ENCODE measurements around the gene CCDC102A. TPM values are rescaled to one million over a fixed set of nuclear protein-coding genes. Genes with fewer than 3 reads are reported as not detected.

The CCDC102A gene
- total and polyA plus RNA-seq, 8 donors, result 1.7 to 14.5 (median 4.1) TPM; not detected in 1

DNA sequence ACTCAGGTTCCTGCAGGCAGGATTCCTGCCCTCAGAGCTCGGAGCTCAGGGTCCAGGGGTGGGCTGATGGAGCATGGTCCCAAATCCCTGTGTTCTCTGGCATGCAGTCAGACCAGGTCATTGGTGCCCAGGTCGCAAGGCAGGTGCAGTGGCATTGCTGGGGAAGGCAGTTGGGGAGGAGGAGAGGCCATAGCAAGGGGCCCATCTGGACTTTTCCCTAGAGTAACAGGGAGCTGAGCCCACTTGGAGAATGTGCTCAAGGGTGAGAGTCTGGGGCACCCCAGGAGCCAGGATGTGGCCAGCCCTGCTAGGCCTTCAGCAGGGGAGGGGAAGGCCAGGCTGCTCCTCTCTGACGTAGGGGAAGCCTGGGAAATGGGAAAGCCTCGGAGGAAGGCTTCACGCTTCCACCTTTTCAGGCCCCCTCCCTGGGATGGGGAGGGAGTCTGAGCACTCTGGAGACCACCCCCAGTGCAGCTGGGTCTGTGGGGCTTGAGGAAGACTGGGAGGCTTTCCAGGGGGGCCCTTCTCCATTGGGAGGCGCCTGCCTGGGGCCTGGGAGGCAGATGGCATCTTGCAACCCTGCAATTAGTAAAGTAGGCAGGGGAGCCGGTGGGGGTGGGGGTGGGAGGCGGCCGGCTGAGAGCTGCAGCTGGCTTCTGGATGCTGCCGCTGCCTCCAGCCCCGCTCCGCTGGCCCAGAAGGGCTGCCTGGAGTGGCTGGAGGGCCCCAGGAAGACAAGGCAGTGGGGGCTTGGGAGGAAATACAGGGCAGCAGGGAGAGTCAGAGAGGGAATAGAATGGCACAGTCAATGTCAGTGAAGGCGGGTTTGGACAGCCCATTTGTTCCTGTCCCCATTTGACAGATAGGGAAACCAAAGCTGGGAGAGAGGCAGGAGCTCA is 29.0 kb downstream of the CCDC102A start:
- Histone ChIP-seq H3K36me3 (peaks cover 5 to 8% (median 7%) of the 10 kb centered on the region in 4 donors), H3K4me1 (peaks cover 0 to 7% (median 3%) of the 10 kb centered on the region in 4 donors), H3K27me3 (peaks cover 0 to 10% (median 0%) of the 10 kb centered on the region in 3 donors), H3K27ac (no peak overlapping the region), H3K4me3 (no peak overlapping the region), H3K9me3 (no peaks in the 10 kb centered on the region)
- DNase-seq, result peak in 1 of 2 donors; percentile 48
- 70 to 75% (median 74%) methylated on average over 12 to 13 of the region's 13 CpGs for WGBS, 5 donors
- TF ChIP-seq EP300 (IDR thresholded peaks at IDR 0.05), result no peak
- no peak for TF ChIP-seq POLR2A (IDR thresholded peaks at IDR 0.05)
- TF ChIP-seq POLR2AphosphoS5 (IDR thresholded peaks at IDR 0.05), result no peak
- TF ChIP-seq, protein P1, sequence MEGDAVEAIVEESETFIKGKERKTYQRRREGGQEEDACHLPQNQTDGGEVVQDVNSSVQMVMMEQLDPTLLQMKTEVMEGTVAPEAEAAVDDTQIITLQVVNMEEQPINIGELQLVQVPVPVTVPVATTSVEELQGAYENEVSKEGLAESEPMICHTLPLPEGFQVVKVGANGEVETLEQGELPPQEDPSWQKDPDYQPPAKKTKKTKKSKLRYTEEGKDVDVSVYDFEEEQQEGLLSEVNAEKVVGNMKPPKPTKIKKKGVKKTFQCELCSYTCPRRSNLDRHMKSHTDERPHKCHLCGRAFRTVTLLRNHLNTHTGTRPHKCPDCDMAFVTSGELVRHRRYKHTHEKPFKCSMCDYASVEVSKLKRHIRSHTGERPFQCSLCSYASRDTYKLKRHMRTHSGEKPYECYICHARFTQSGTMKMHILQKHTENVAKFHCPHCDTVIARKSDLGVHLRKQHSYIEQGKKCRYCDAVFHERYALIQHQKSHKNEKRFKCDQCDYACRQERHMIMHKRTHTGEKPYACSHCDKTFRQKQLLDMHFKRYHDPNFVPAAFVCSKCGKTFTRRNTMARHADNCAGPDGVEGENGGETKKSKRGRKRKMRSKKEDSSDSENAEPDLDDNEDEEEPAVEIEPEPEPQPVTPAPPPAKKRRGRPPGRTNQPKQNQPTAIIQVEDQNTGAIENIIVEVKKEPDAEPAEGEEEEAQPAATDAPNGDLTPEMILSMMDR (IDR thresholded peaks at IDR 0.05), result no peak
- intact Hi-C loops (cut with DNase I; ENCODE audit: low total_unique reads), result no loop called here

DNA sequence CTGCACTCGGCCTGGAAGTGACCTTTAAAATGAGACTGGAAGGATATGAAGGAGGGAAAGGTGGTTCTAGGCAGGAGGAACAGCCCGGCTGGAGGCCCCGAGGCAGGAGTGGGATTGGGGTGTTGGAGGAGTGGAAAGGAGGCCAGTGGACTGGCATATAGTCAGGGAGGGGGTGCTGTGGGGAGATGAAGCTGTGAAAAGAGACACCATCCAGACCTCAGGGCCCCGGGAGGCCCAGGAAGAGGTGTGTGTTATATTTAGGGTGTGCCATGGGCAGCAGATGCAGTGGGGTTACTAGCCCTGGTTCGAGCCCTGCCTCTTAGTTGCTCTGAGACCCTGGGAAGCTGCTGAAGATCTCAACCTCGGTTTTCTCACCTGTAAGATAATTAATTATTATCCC is 31.2 kb downstream of the CCDC102A start:
- no peak overlapping the region for H3K4me3 ChIP-seq
- intact Hi-C loops (cut with DNase I; ENCODE audit: low total_unique reads), result no loop called here
- peaks cover 0 to 10% (median 0%) of the 10 kb centered on the region in 3 donors for H3K27me3 ChIP-seq
- TF ChIP-seq, protein P1 (IDR thresholded peaks at IDR 0.05), result no peak
- TF ChIP-seq POLR2A (IDR thresholded peaks at IDR 0.05), result no peak
- TF ChIP-seq EP300 (IDR thresholded peaks at IDR 0.05), result no peak
- TF ChIP-seq POLR2AphosphoS5 (IDR thresholded peaks at IDR 0.05), result no peak
- no peak overlapping the region for H3K27ac ChIP-seq
- H3K9me3 ChIP-seq, result no peaks in the 10 kb centered on the region
- no peak for DNase-seq
- no peaks in the 10 kb centered on the region for H3K36me3 ChIP-seq
- H3K4me1 ChIP-seq, result peaks cover 0 to 4% (median 2%) of the 10 kb centered on the region in 4 donors
- 76 to 82% (median 78%) methylated on average over 6 of the region's 6 CpGs for WGBS, 5 donors

DNA sequence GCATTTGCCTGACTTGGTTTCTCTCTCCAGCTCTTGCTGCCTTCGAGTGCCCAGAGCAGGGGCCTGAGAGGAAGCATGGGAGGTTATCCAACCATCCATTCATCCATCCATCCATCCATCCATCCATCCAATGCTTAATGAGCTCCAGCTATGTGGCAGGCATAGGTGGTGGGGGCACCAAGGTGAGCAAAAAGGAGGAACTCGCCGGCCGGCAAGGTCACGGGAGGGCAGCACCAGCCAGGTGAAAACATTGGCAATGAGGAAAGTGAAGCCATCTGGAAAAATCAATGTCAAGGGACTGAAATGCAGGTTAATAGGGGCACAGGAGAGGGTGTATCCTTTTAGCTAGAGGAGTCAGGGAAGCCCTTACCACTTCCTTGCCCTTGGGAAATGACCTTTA is 31.9 kb downstream of the CCDC102A start:
- H3K4me3 ChIP-seq, result no peak overlapping the region
- H3K36me3 ChIP-seq, result no peaks in the 10 kb centered on the region
- H3K27me3 ChIP-seq, result peaks cover 0 to 10% (median 0%) of the 10 kb centered on the region in 3 donors
- 75 to 91% (median 85%) methylated on average over 5 of the region's 5 CpGs for WGBS, 5 donors
- H3K9me3 ChIP-seq, result no peaks in the 10 kb centered on the region
- DNase-seq, result no peak
- no peaks in the 10 kb centered on the region for H3K4me1 ChIP-seq
- intact Hi-C loops (cut with DNase I; ENCODE audit: low total_unique reads), result no loop called here
- no peak overlapping the region for H3K27ac ChIP-seq
- TF ChIP-seq POLR2A (IDR thresholded peaks at IDR 0.05) (no peak), POLR2AphosphoS5 (IDR thresholded peaks at IDR 0.05) (no peak), EP300 (IDR thresholded peaks at IDR 0.05) (no peak)
- TF ChIP-seq, protein P1 (IDR thresholded peaks at IDR 0.05), result no peak

DNA sequence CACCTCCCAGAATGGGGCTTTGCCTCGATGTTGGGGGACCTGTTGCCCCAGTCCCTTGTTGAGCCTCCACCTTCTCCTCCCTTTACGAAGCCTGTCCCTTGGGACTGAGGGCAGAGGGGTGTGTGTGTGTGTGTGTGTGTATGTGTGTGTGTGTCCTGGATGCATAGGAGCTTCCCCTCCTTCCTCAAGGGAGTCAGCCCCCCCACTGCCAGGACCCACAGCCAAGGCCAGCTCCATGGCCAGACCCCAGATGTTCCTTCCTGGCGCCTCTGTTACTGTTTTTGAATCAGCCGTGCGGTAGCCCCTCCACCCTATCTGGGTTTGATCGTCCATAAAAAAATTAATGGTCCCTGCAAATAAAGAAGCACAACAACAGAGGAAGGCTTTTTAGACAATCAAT is 32.4 kb downstream of the CCDC102A start:
- 70 to 78% (median 77%) methylated on average over 5 to 6 of the region's 6 CpGs for WGBS, 5 donors
- no peak for DNase-seq
- H3K27ac ChIP-seq, result no peak overlapping the region
- H3K9me3 ChIP-seq, result no peaks in the 10 kb centered on the region
- intact Hi-C loops (cut with DNase I; ENCODE audit: low total_unique reads), result no loop called here
- H3K4me3 ChIP-seq, result no peak overlapping the region
- peaks cover 0 to 10% (median 0%) of the 10 kb centered on the region in 3 donors for H3K27me3 ChIP-seq
- no peaks in the 10 kb centered on the region for H3K4me1 ChIP-seq
- no peak for TF ChIP-seq POLR2A (IDR thresholded peaks at IDR 0.05)
- no peaks in the 10 kb centered on the region for H3K36me3 ChIP-seq

DNA sequence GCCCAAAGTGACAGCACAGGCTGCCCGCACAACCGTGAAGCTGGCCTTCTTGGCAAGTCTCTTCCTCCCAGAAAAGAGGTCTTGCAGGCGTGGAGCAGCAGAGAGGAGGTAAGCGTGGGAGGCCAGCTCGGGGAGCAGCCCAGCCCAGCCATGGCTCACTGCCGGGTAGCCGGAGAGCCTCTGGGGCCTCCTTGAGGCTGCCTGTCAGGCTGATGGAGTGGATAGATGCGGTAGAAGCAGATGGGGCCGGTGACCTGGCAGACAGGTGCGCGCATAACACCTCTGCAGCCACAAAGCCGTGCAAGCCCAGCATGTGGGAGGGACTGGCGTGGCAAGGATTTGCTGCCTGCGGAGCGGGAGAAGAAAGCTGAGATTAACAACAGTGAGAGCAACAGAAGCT is 33.0 kb downstream of the CCDC102A start:
- intact Hi-C loops (cut with DNase I; ENCODE audit: low total_unique reads), result no loop called here
- H3K36me3 ChIP-seq, result no peaks in the 10 kb centered on the region
- no peaks in the 10 kb centered on the region for H3K4me1 ChIP-seq
- peak in 1 of 2 donors; percentile 53 for DNase-seq
- TF ChIP-seq EP300 (IDR thresholded peaks at IDR 0.05), result no peak
- TF ChIP-seq, protein P1 (IDR thresholded peaks at IDR 0.05), result no peak
- peaks cover 0 to 10% (median 0%) of the 10 kb centered on the region in 3 donors for H3K27me3 ChIP-seq
- WGBS, 5 donors, result 55 to 77% (median 73%) methylated on average over 12 to 15 of the region's 15 CpGs
- H3K27ac ChIP-seq, result no peak overlapping the region
- no peak overlapping the region for H3K4me3 ChIP-seq
- no peaks in the 10 kb centered on the region for H3K9me3 ChIP-seq
